Neuronal stem cell (in vitro differentiated cells): ENCODE measurements around the gene GTF2H2. TPM values are rescaled to one million over a fixed set of nuclear protein-coding genes. Genes with fewer than 3 reads are reported as not detected.
"Not testable (repeated sequence)": the region's sequence is repeated elsewhere in the genome, so short reads cannot be mapped to it uniquely, and the experiment has no call there.

Source experiments
- DNase-seq: peaks from one replicate; pipeline ENCODE4 v3.0.0-alpha.2; 2013; ENCODE audit warnings: low spot score
- H2AFZ ChIP-seq: one replicate; pipeline ENCODE4 v1.6.1; 2013; ENCODE audit warnings: mild to moderate bottlenecking, low read length, inconsistent platforms
- H2AK5ac ChIP-seq: 2 replicates; pipeline ENCODE4 v1.6.1; 2013; ENCODE audit warnings: low read depth, mild to moderate bottlenecking, inconsistent platforms, low read length, moderate library complexity, mixed read lengths
- H2BK120ac ChIP-seq: 2 replicates; pipeline ENCODE4 v1.6.1; 2013; ENCODE audit warnings: low read depth, mild to moderate bottlenecking, inconsistent platforms, low read length, moderate library complexity, mixed read lengths
- H2BK12ac ChIP-seq: one replicate; pipeline ENCODE4 v1.6.1; 2013; ENCODE audit warnings: low read length, inconsistent platforms
- H2BK15ac ChIP-seq: 2 replicates; pipeline ENCODE4 v1.6.1; 2013; ENCODE audit warnings: mild to moderate bottlenecking, low read length, inconsistent platforms, mixed read lengths
- H2BK5ac ChIP-seq: one replicate; pipeline ENCODE4 v1.6.1; 2013; ENCODE audit warnings: inconsistent platforms, mild to moderate bottlenecking, low read length, moderate library complexity
- H3K14ac ChIP-seq: one replicate; pipeline ENCODE4 v1.6.1; 2013; ENCODE audit warnings: low read length, inconsistent platforms
- H3K18ac ChIP-seq: 2 replicates; pipeline ENCODE4 v1.6.1; 2013; ENCODE audit warnings: low read length, inconsistent platforms
- H3K23ac ChIP-seq: 2 replicates; pipeline ENCODE4 v1.6.1; 2013; ENCODE audit warnings: low read depth, mild to moderate bottlenecking, mixed read lengths, low read length, inconsistent platforms; ENCODE audit not compliant: poor library complexity
- H3K27ac ChIP-seq: replicated peaks from 3 replicates; pipeline ENCODE4 v1.5.1; 2013; ENCODE audit warnings: low read length, inconsistent platforms
- H3K27me3 ChIP-seq, 3 experiments: 2 replicates each; pipeline ENCODE4 v1.6.1; 2013; ENCODE audit warnings: low read length in 3 of 3, mild to moderate bottlenecking in 2 of 3, inconsistent platforms in 1 of 3, low read depth in 1 of 3, mixed read lengths in 1 of 3, moderate library complexity in 1 of 3; ENCODE audit not compliant: control insufficient read depth in 3 of 3, insufficient read depth in 3 of 3
- H3K36me3 ChIP-seq, 2 donors: replicated peaks in 1 of 2; 2 replicates each; pipeline ENCODE4 v1.6.1; 2013; ENCODE audit warnings: low read length in 2 of 2; ENCODE audit not compliant: control insufficient read depth in 2 of 2, insufficient read depth in 2 of 2
- H3K4ac ChIP-seq: 2 replicates; pipeline ENCODE4 v1.6.1; 2013; ENCODE audit warnings: inconsistent platforms, mild to moderate bottlenecking, low read length, moderate library complexity
- H3K4me1 ChIP-seq, 2 donors: 1 replicate in 1 of 2; 2 replicates in 1 of 2; pipeline ENCODE4 v1.6.1; 2013; ENCODE audit warnings: low read length in 2 of 2, low read depth in 1 of 2; ENCODE audit not compliant: control insufficient read depth in 2 of 2, insufficient read depth in 1 of 2
- H3K4me2 ChIP-seq: one replicate; pipeline ENCODE4 v1.6.1; 2013; ENCODE audit warnings: mild to moderate bottlenecking, low read length, inconsistent platforms; ENCODE audit not compliant: insufficient read depth, poor library complexity, severe bottlenecking
- H3K4me3 ChIP-seq, 2 donors: 2 replicates each; pipeline ENCODE4 v1.5.1; 2013; ENCODE audit warnings: low read length in 2 of 2, mild to moderate bottlenecking in 2 of 2, inconsistent platforms in 1 of 2, moderate library complexity in 1 of 2
- H3K79me1 ChIP-seq: one replicate; pipeline ENCODE4 v1.6.1; 2013; ENCODE audit warnings: low read depth, mild to moderate bottlenecking, inconsistent platforms, low read length, moderate library complexity
- H3K9ac ChIP-seq: one replicate; pipeline ENCODE4 v1.6.1; 2013; ENCODE audit warnings: mild to moderate bottlenecking, low read depth, low read length, inconsistent platforms; ENCODE audit not compliant: poor library complexity
- H3K9me3 ChIP-seq, 2 donors: replicated peaks in 1 of 2; 2 replicates each; pipeline versions ENCODE3 to v1.6.1; 2013; ENCODE audit warnings: low read length in 2 of 2, mild to moderate bottlenecking in 2 of 2, inconsistent platforms in 1 of 2, low read depth in 1 of 2, mixed read lengths in 1 of 2, moderate library complexity in 1 of 2; ENCODE audit not compliant: control insufficient read depth in 2 of 2, insufficient read depth in 1 of 2
- H4K8ac ChIP-seq: one replicate; pipeline ENCODE4 v1.6.1; 2013; ENCODE audit warnings: low read depth, mild to moderate bottlenecking, inconsistent platforms, low read length, moderate library complexity
- H4K91ac ChIP-seq: one replicate; pipeline ENCODE4 v1.6.1; 2013; ENCODE audit warnings: low read length, low read depth, mild to moderate bottlenecking, inconsistent platforms; ENCODE audit not compliant: poor library complexity
- WGBS, 2 donors: extraction: QIAGEN DNeasy Blood & Tissue Kit; methylation state at CpG; one replicate each; pipeline ENCODE4 v1.1.7; 2013; ENCODE audit warnings: missing lambda C conversion rate in 2 of 2, mixed read lengths in 1 of 2; ENCODE audit not compliant: insufficient read length in 2 of 2, insufficient replicate concordance in 1 of 2; ENCODE audit errors: extremely low coverage in 2 of 2; 5-methylcytosine and 5-hydroxymethylcytosine counted together
- polyA plus RNA-seq, 2 experiments: library from polyadenylated mRNA; stranded (reverse); fragments of 200-250 nt; gene quantifications; one replicate each; pipeline ENCODE4 v1.2.3, GENCODE V29; 2013

GTF2H2 gene
- polyA plus RNA-seq (2013, experiment 1 of 2): 22.7 TPM
- polyA plus RNA-seq (2013, experiment 2 of 2): 23.6 TPM

GRCh38 chr5:71067262-71067928 is at the start of gene GTF2H2:
TSS of gene GTF2H2 (minus strand) at chr5:71067676. CDS start at chr5:71062763, 4,913 bp downstream.
- H3K4ac ChIP-seq, H2AK5ac ChIP-seq, H3K23ac ChIP-seq, H2BK15ac ChIP-seq, H4K8ac ChIP-seq, H3K27ac ChIP-seq, H3K27me3 ChIP-seq, H3K9me3 ChIP-seq, DNase-seq, H3K14ac ChIP-seq, H4K91ac ChIP-seq, H3K4me3 ChIP-seq, H2BK12ac ChIP-seq, H3K9ac ChIP-seq, H3K18ac ChIP-seq, H2AFZ ChIP-seq, H3K4me1 ChIP-seq, H3K79me1 ChIP-seq, H2BK120ac ChIP-seq, H3K36me3 ChIP-seq, H2BK5ac ChIP-seq, H3K4me2 ChIP-seq: not testable (repeated sequence)
- no CpG with 5 or more reads among the region's 46 CpGs for WGBS, 2 donors

GRCh38 chr5:71109730-71110275 is 42.3 kb upstream of the GTF2H2 start:
- not testable (repeated sequence) for H2BK120ac ChIP-seq, H2BK15ac ChIP-seq, H3K4me2 ChIP-seq, H3K14ac ChIP-seq, H3K9me3 ChIP-seq, H3K9ac ChIP-seq, H2BK12ac ChIP-seq, H3K27me3 ChIP-seq, DNase-seq, H3K27ac ChIP-seq, H3K4ac ChIP-seq, H3K23ac ChIP-seq, H3K4me1 ChIP-seq, H3K79me1 ChIP-seq, H3K36me3 ChIP-seq, H2AFZ ChIP-seq, H3K18ac ChIP-seq, H3K4me3 ChIP-seq, H2AK5ac ChIP-seq, H4K8ac ChIP-seq, H2BK5ac ChIP-seq, H4K91ac ChIP-seq
- no CpG with 5 or more reads among the region's 12 CpGs for WGBS, 2 donors

- H4K8ac ChIP-seq: not testable (repeated sequence)
Measured at GRCh38 chr5:71099996-71100395, 32.5 kb upstream of the GTF2H2 start.

GRCh38 chr5:71097930-71098203 is 30.4 kb upstream of the GTF2H2 start:
- not testable (repeated sequence) for H3K27me3 ChIP-seq, H3K4ac ChIP-seq, H2BK15ac ChIP-seq, H3K4me2 ChIP-seq, H2AK5ac ChIP-seq, H3K36me3 ChIP-seq, H3K27ac ChIP-seq, H3K4me3 ChIP-seq, H3K79me1 ChIP-seq, H3K23ac ChIP-seq, H4K8ac ChIP-seq, H2BK5ac ChIP-seq, H2BK12ac ChIP-seq, H3K18ac ChIP-seq, H2AFZ ChIP-seq, H2BK120ac ChIP-seq, H3K9ac ChIP-seq, H3K4me1 ChIP-seq, H3K9me3 ChIP-seq, H4K91ac ChIP-seq, H3K14ac ChIP-seq, DNase-seq
- WGBS, 2 donors: no CpG with 5 or more reads among the region's 1 CpG

More at GRCh38 chr5:71099996-71100395, 32.5 kb upstream of the GTF2H2 start:
- not testable (repeated sequence) for H2BK12ac ChIP-seq, H2AK5ac ChIP-seq, H2BK5ac ChIP-seq, H3K4me3 ChIP-seq, H3K4me2 ChIP-seq, H3K23ac ChIP-seq, H3K27ac ChIP-seq, DNase-seq, H3K14ac ChIP-seq, H4K91ac ChIP-seq, H3K4me1 ChIP-seq, H3K79me1 ChIP-seq, H3K4ac ChIP-seq, H2AFZ ChIP-seq, H2BK15ac ChIP-seq, H3K27me3 ChIP-seq, H3K9me3 ChIP-seq, H3K9ac ChIP-seq, H2BK120ac ChIP-seq, H3K36me3 ChIP-seq, H3K18ac ChIP-seq
- no CpG with 5 or more reads among the region's 7 CpGs for WGBS, 2 donors
